ENCODE results near the gene ADAMTS16. TPM values are rescaled to one million over a fixed set of nuclear protein-coding genes. Genes with fewer than 3 reads are reported as not detected.

Gene ADAMTS16
- total RNA-seq, 1 donor from 2014 or later, result 5.7 TPM

GRCh38 chr5:5344606-5345005 lies 204.5 kb downstream of the ADAMTS16 start:
- H3K4me3 ChIP-seq (ENCODE audit: low read length in 3 of 3), result no peak overlapping the region
- H3K36me3 ChIP-seq (ENCODE audit: control insufficient read depth in 3 of 3, insufficient read depth in 3 of 3, low read length in 3 of 3), result no peaks in the 10 kb centered on the region
- no peaks in the 10 kb centered on the region for H3K27me3 ChIP-seq (ENCODE audit: control insufficient read depth in 3 of 3, insufficient read depth in 3 of 3, low read length in 3 of 3)
- no peak overlapping the region for H3K27ac ChIP-seq (ENCODE audit: low read depth, low read length)
- no peak overlapping the region for H3K9ac ChIP-seq (ENCODE audit: low read depth in 1 of 3, low read length in 3 of 3)
- no peaks in the 10 kb centered on the region for H3K9me3 ChIP-seq (ENCODE audit: control insufficient read depth in 3 of 3, low read length in 3 of 3)
- H3K4me1 ChIP-seq (ENCODE audit: control insufficient read depth in 3 of 3, insufficient read depth in 3 of 3, low read length in 3 of 3), result peaks cover 15 to 18% (median 15%) of the 10 kb centered on the region in 3 donors

GRCh38 chr5:5347442-5347841 lies 207.3 kb downstream of the ADAMTS16 start:
- no peaks in the 10 kb centered on the region for H3K27me3 ChIP-seq (ENCODE audit: control insufficient read depth in 3 of 3, insufficient read depth in 3 of 3, low read length in 3 of 3)
- peaks cover 2 to 9% (median 3%) of the 10 kb centered on the region in 3 donors for H3K4me1 ChIP-seq (ENCODE audit: control insufficient read depth in 3 of 3, insufficient read depth in 3 of 3, low read length in 3 of 3)
- H3K9ac ChIP-seq (ENCODE audit: low read depth in 1 of 3, low read length in 3 of 3), result no peak overlapping the region
- no peak overlapping the region for H3K4me3 ChIP-seq (ENCODE audit: low read length in 3 of 3)
- no peak overlapping the region for H3K27ac ChIP-seq (ENCODE audit: low read depth, low read length)
- H3K36me3 ChIP-seq (ENCODE audit: control insufficient read depth in 3 of 3, insufficient read depth in 3 of 3, low read length in 3 of 3), result no peaks in the 10 kb centered on the region
- H3K9me3 ChIP-seq (ENCODE audit: control insufficient read depth in 3 of 3, low read length in 3 of 3), result no peaks in the 10 kb centered on the region

GRCh38 chr5:5348135-5348534 lies 208.0 kb downstream of the ADAMTS16 start:
- H3K9ac ChIP-seq (ENCODE audit: low read depth in 1 of 3, low read length in 3 of 3), result no peak overlapping the region

GRCh38 chr5:5348576-5348975 lies 208.4 kb downstream of the ADAMTS16 start:
- H3K4me3 ChIP-seq (ENCODE audit: low read length in 3 of 3), result no peak overlapping the region
- peaks cover 2 to 5% (median 3%) of the 10 kb centered on the region in 3 donors for H3K4me1 ChIP-seq (ENCODE audit: control insufficient read depth in 3 of 3, insufficient read depth in 3 of 3, low read length in 3 of 3)
- no peaks in the 10 kb centered on the region for H3K36me3 ChIP-seq (ENCODE audit: control insufficient read depth in 3 of 3, insufficient read depth in 3 of 3, low read length in 3 of 3)
- H3K9ac ChIP-seq (ENCODE audit: low read depth in 1 of 3, low read length in 3 of 3), result no peak overlapping the region
- no peaks in the 10 kb centered on the region for H3K9me3 ChIP-seq (ENCODE audit: control insufficient read depth in 3 of 3, low read length in 3 of 3)
- H3K27me3 ChIP-seq (ENCODE audit: control insufficient read depth in 3 of 3, insufficient read depth in 3 of 3, low read length in 3 of 3), result no peaks in the 10 kb centered on the region
- no peak overlapping the region for H3K27ac ChIP-seq (ENCODE audit: low read depth, low read length)

More at GRCh38 chr5:5348135-5348534, 208.0 kb downstream of the ADAMTS16 start:
- H3K36me3 ChIP-seq (ENCODE audit: control insufficient read depth in 3 of 3, insufficient read depth in 3 of 3, low read length in 3 of 3), result no peaks in the 10 kb centered on the region
- no peaks in the 10 kb centered on the region for H3K9me3 ChIP-seq (ENCODE audit: control insufficient read depth in 3 of 3, low read length in 3 of 3)
- H3K27ac ChIP-seq (ENCODE audit: low read depth, low read length), result no peak overlapping the region
- H3K4me1 ChIP-seq (ENCODE audit: control insufficient read depth in 3 of 3, insufficient read depth in 3 of 3, low read length in 3 of 3), result peaks cover 2 to 9% (median 3%) of the 10 kb centered on the region in 3 donors
- H3K4me3 ChIP-seq (ENCODE audit: low read length in 3 of 3), result no peak overlapping the region
- H3K27me3 ChIP-seq (ENCODE audit: control insufficient read depth in 3 of 3, insufficient read depth in 3 of 3, low read length in 3 of 3), result no peaks in the 10 kb centered on the region

GRCh38 chr5:5350101-5350500 lies 210.0 kb downstream of the ADAMTS16 start:
- H3K4me3 ChIP-seq (ENCODE audit: low read length in 3 of 3), result no peak overlapping the region
- no peaks in the 10 kb centered on the region for H3K9me3 ChIP-seq (ENCODE audit: control insufficient read depth in 3 of 3, low read length in 3 of 3)
- no peak overlapping the region for H3K9ac ChIP-seq (ENCODE audit: low read depth in 1 of 3, low read length in 3 of 3)

GRCh38 chr5:5351288-5351979 lies 211.3 kb downstream of the ADAMTS16 start:
- Histone ChIP-seq H3K36me3 (ENCODE audit: control insufficient read depth in 3 of 3, insufficient read depth in 3 of 3, low read length in 3 of 3) (no peaks in the 10 kb centered on the region), H3K4me1 (ENCODE audit: control insufficient read depth in 3 of 3, insufficient read depth in 3 of 3, low read length in 3 of 3) (peaks cover 0 to 4% (median 0%) of the 10 kb centered on the region in 3 donors), H3K27me3 (ENCODE audit: control insufficient read depth in 3 of 3, insufficient read depth in 3 of 3, low read length in 3 of 3) (no peaks in the 10 kb centered on the region), H3K9ac (ENCODE audit: low read depth in 1 of 3, low read length in 3 of 3) (no peak overlapping the region), H3K27ac (ENCODE audit: low read depth, low read length) (no peak overlapping the region), H3K4me3 (ENCODE audit: low read length in 3 of 3) (no peak overlapping the region), H3K9me3 (ENCODE audit: control insufficient read depth in 3 of 3, low read length in 3 of 3) (no peaks in the 10 kb centered on the region)

More at GRCh38 chr5:5350101-5350500, 210.0 kb downstream of the ADAMTS16 start:
- H3K4me1 ChIP-seq (ENCODE audit: control insufficient read depth in 3 of 3, insufficient read depth in 3 of 3, low read length in 3 of 3), result peaks cover 0 to 4% (median 0%) of the 10 kb centered on the region in 3 donors
- H3K27me3 ChIP-seq (ENCODE audit: control insufficient read depth in 3 of 3, insufficient read depth in 3 of 3, low read length in 3 of 3), result no peaks in the 10 kb centered on the region
- H3K36me3 ChIP-seq (ENCODE audit: control insufficient read depth in 3 of 3, insufficient read depth in 3 of 3, low read length in 3 of 3), result no peaks in the 10 kb centered on the region
- no peak overlapping the region for H3K27ac ChIP-seq (ENCODE audit: low read depth, low read length)

GRCh38 chr5:5352675-5353074 lies 212.5 kb downstream of the ADAMTS16 start:
- Histone ChIP-seq H3K27me3 (ENCODE audit: control insufficient read depth in 3 of 3, insufficient read depth in 3 of 3, low read length in 3 of 3) (no peaks in the 10 kb centered on the region), H3K9ac (ENCODE audit: low read depth in 1 of 3, low read length in 3 of 3) (no peak overlapping the region), H3K36me3 (ENCODE audit: control insufficient read depth in 3 of 3, insufficient read depth in 3 of 3, low read length in 3 of 3) (no peaks in the 10 kb centered on the region), H3K4me3 (ENCODE audit: low read length in 3 of 3) (no peak overlapping the region), H3K9me3 (ENCODE audit: control insufficient read depth in 3 of 3, low read length in 3 of 3) (no peaks in the 10 kb centered on the region), H3K4me1 (ENCODE audit: control insufficient read depth in 3 of 3, insufficient read depth in 3 of 3, low read length in 3 of 3) (peaks cover 0 to 4% (median 0%) of the 10 kb centered on the region in 3 donors), H3K27ac (ENCODE audit: low read depth, low read length) (no peak overlapping the region)

- no peaks in the 10 kb centered on the region for H3K4me1 ChIP-seq (ENCODE audit: control insufficient read depth in 3 of 3, insufficient read depth in 3 of 3, low read length in 3 of 3)
- no peak overlapping the region for H3K4me3 ChIP-seq (ENCODE audit: low read length in 3 of 3)
- no peaks in the 10 kb centered on the region for H3K36me3 ChIP-seq (ENCODE audit: control insufficient read depth in 3 of 3, insufficient read depth in 3 of 3, low read length in 3 of 3)
- H3K9ac ChIP-seq (ENCODE audit: low read depth in 1 of 3, low read length in 3 of 3), result no peak overlapping the region
- no peaks in the 10 kb centered on the region for H3K27me3 ChIP-seq (ENCODE audit: control insufficient read depth in 3 of 3, insufficient read depth in 3 of 3, low read length in 3 of 3)
- no peak overlapping the region for H3K27ac ChIP-seq (ENCODE audit: low read depth, low read length)
- no peaks in the 10 kb centered on the region for H3K9me3 ChIP-seq (ENCODE audit: control insufficient read depth in 3 of 3, low read length in 3 of 3)
These were observed 213.6 kb downstream of the ADAMTS16 start for GRCh38 chr5:5353681-5354080.

GRCh38 chr5:5356765-5357164 lies 216.6 kb downstream of the ADAMTS16 start:
- Histone ChIP-seq H3K36me3 (ENCODE audit: control insufficient read depth in 3 of 3, insufficient read depth in 3 of 3, low read length in 3 of 3) (no peaks in the 10 kb centered on the region), H3K4me3 (ENCODE audit: low read length in 3 of 3) (no peak overlapping the region), H3K9ac (ENCODE audit: low read depth in 1 of 3, low read length in 3 of 3) (no peak overlapping the region), H3K27ac (ENCODE audit: low read depth, low read length) (no peak overlapping the region), H3K9me3 (ENCODE audit: control insufficient read depth in 3 of 3, low read length in 3 of 3) (no peaks in the 10 kb centered on the region), H3K4me1 (ENCODE audit: control insufficient read depth in 3 of 3, insufficient read depth in 3 of 3, low read length in 3 of 3) (no peaks in the 10 kb centered on the region), H3K27me3 (ENCODE audit: control insufficient read depth in 3 of 3, insufficient read depth in 3 of 3, low read length in 3 of 3) (no peaks in the 10 kb centered on the region)

- Histone ChIP-seq H3K27me3 (ENCODE audit: control insufficient read depth in 3 of 3, insufficient read depth in 3 of 3, low read length in 3 of 3) (no peaks in the 10 kb centered on the region), H3K9me3 (ENCODE audit: control insufficient read depth in 3 of 3, low read length in 3 of 3) (no peaks in the 10 kb centered on the region), H3K9ac (ENCODE audit: low read depth in 1 of 3, low read length in 3 of 3) (no peak overlapping the region), H3K4me1 (ENCODE audit: control insufficient read depth in 3 of 3, insufficient read depth in 3 of 3, low read length in 3 of 3) (no peaks in the 10 kb centered on the region), H3K4me3 (ENCODE audit: low read length in 3 of 3) (no peak overlapping the region), H3K36me3 (ENCODE audit: control insufficient read depth in 3 of 3, insufficient read depth in 3 of 3, low read length in 3 of 3) (no peaks in the 10 kb centered on the region), H3K27ac (ENCODE audit: low read depth, low read length) (no peak overlapping the region)
These were observed 219.5 kb downstream of the ADAMTS16 start for GRCh38 chr5:5359618-5360017.

Data from skeletal muscle tissue (tissue), 4 donors.